ENCODE results near the gene MATR3.

GRCh38 chr5:139251281-139251687 lies 42.3 kb upstream of the MATR3 start:
- TF ChIP-seq CTCF (IDR thresholded peaks at IDR 0.05) (no peak), POLR2A (IDR thresholded peaks at IDR 0.05) (no peak)

Measured in breast epithelium (tissue), 3 donors.